Tibial artery (tissue), 4 donors: ENCODE results near the gene ELF3.
"Not testable (repeated sequence)": the region's sequence is repeated elsewhere in the genome, so short reads cannot be mapped to it uniquely, and the experiment has no call there.

ENCODE experiments used
- DNase-seq, 2 donors: peaks; one replicate each; pipeline ENCODE4 v3.0.0-alpha.2; 2019
- H3K27ac ChIP-seq, 2 donors: fragments of 200-600 bp; sonication (generic) in 1 of 2; 1 replicate in 1 of 2; 2 replicates in 1 of 2; pipeline ENCODE4 v1.5.1; 2018 to 2019; ENCODE audit warnings: mild to moderate bottlenecking in 1 of 2
- H3K27me3 ChIP-seq, 2 donors: fragments of 200-600 bp; sonication (generic) in 1 of 2; one replicate each; pipeline versions ENCODE4 v1.5.1 to v1.6.0; 2016 to 2019
- H3K36me3 ChIP-seq, 3 donors: fragments of 200-600 bp; sonication (generic) in 2 of 3; one replicate each; pipeline ENCODE4 v1.5.1; 2016 to 2019; ENCODE audit warnings: mild to moderate bottlenecking in 2 of 3
- H3K4me1 ChIP-seq, 4 donors: fragments of 200-600 bp; sonication (generic) in 2 of 4; 1 replicate in 3 of 4; 2 replicates in 1 of 4; pipeline ENCODE4 v1.5.1; 2016 to 2019
- H3K4me3 ChIP-seq, 2 donors: fragments of 200-600 bp; sonication (generic) in 1 of 2; 1 replicate in 1 of 2; 2 replicates in 1 of 2; pipeline ENCODE4 v1.5.1; 2018 to 2019; ENCODE audit warnings: mild to moderate bottlenecking in 2 of 2
- H3K9me3 ChIP-seq, 3 donors: fragments of 200-600 bp; sonication (generic) in 1 of 3; one replicate each; pipeline ENCODE4 v1.5.1; 2016 to 2019
- intact Hi-C: fragments of 100-400 bp; cut with DNase I; formaldehyde crosslinking; loops from one replicate; pipeline ENCODE4 v1.15.0; 2023; ENCODE audit warnings: low total_unique reads
- TF ChIP-seq, protein P1 (sequence below), 2 experiments: fragments of 200-600 bp in 1 of 2; fragments of 450-650 bp in 1 of 2; IDR thresholded peaks; one replicate each; pipeline ENCODE4 v1.5.1; 2017 to 2019; ENCODE audit warnings: antibody characterized with exemption in 2 of 2, mild to moderate bottlenecking in 1 of 2, moderate library complexity in 1 of 2

The ELF3 gene

DNA sequence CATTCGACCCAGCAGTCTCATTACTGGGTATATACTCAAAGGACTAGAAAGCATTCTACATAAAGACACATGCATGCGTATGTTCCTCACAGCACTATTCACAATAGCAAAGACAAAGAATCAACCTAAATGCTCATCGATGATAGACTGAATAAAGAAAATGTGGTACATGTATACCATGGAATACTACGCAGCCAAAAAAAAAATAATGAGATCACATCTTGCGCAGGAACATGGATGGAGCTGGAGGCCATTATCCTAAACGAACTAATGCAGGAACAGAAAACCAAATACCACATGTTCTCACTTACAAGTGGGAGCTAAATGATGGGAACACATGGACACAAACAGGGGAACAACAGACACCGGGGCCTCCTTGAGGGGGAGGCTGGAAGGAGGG lies 43.7 kb downstream of the ELF3 start:
- intact Hi-C loops = loop anchor here (10.0 kb wide), 1 partner anchor 51 kb away; no protein-coding TSS in a partner anchor
- no peak for DNase-seq
- Histone ChIP-seq H3K4me1 (no peaks in the 10 kb centered on the region), H3K4me3 (no peak overlapping the region), H3K36me3 (no peaks in the 10 kb centered on the region), H3K9me3 (no peaks in the 10 kb centered on the region), H3K27ac (no peak overlapping the region), H3K27me3 (no peaks in the 10 kb centered on the region)
- TF ChIP-seq, protein P1, sequence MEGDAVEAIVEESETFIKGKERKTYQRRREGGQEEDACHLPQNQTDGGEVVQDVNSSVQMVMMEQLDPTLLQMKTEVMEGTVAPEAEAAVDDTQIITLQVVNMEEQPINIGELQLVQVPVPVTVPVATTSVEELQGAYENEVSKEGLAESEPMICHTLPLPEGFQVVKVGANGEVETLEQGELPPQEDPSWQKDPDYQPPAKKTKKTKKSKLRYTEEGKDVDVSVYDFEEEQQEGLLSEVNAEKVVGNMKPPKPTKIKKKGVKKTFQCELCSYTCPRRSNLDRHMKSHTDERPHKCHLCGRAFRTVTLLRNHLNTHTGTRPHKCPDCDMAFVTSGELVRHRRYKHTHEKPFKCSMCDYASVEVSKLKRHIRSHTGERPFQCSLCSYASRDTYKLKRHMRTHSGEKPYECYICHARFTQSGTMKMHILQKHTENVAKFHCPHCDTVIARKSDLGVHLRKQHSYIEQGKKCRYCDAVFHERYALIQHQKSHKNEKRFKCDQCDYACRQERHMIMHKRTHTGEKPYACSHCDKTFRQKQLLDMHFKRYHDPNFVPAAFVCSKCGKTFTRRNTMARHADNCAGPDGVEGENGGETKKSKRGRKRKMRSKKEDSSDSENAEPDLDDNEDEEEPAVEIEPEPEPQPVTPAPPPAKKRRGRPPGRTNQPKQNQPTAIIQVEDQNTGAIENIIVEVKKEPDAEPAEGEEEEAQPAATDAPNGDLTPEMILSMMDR (IDR thresholded peaks at IDR 0.05) = no peak

DNA sequence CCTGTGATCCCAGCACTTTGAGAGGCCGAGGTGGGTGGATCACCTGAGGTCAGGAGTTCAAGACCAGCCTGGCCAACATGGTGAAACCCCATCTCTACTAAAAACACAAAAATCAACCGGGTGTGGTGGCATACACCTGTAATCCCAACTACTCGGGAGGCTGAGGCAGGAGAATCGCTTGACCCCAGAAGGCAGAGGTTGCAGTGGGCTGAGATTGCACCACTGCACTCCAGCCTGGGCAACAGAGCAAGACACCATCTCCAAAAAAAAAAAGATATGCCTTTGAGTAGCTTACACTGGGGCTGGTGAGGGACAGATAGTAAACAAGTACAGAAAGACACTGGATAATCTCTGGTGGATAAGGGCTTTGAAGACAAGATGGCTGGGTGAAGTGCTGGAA lies 44.3 kb downstream of the ELF3 start:
- H3K36me3 ChIP-seq, H3K27ac ChIP-seq, H3K4me1 ChIP-seq, DNase-seq, H3K4me3 ChIP-seq, H3K27me3 ChIP-seq, H3K9me3 ChIP-seq: not testable (repeated sequence)
- intact Hi-C loops = loop anchor here (10.0 kb wide), 1 partner anchor 50 kb away; no protein-coding TSS in a partner anchor

DNA sequence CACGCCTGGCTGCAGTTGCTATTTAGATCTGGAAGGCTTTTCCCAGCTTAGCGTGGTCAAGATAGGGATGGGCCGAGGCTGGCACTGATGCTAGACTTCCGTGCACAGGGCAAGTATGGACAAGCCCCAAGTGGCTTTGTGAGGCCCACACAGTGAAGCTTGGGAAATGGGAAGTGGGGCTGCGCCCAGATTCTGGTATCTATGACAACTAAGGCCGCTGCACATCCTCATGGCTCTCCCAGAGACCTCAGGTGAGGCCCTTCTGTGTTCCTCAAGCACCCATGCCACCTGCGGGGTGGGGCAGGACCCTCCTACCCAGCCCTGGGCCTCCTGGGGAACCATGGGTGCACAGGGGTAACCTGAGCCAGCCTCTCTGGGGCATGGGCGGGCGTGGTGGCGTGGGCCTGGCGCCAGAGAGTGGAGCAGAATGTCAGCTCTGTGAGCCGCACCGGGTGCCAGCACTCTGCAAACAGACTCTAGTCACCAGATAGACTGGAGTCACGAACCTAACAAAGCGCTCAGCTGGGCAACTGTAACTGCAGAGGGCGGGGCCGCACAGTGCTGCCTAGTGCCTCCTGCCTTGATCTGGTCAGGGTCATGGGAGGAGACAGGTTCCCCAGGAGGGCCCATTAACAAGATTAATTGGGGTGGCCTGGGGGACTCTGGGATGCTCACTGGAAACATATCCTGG lies 46.4 kb downstream of the ELF3 start:
- no peak for DNase-seq
- intact Hi-C loops = loop anchor here (10.0 kb wide), 1 partner anchor 48 kb away; no protein-coding TSS in a partner anchor
- Histone ChIP-seq H3K9me3 (no peaks in the 10 kb centered on the region), H3K36me3 (no peaks in the 10 kb centered on the region), H3K4me1 (no peaks in the 10 kb centered on the region), H3K4me3 (no peak overlapping the region), H3K27ac (no peak overlapping the region), H3K27me3 (no peaks in the 10 kb centered on the region)
- TF ChIP-seq, protein P1 (IDR thresholded peaks at IDR 0.05) = no peak

DNA sequence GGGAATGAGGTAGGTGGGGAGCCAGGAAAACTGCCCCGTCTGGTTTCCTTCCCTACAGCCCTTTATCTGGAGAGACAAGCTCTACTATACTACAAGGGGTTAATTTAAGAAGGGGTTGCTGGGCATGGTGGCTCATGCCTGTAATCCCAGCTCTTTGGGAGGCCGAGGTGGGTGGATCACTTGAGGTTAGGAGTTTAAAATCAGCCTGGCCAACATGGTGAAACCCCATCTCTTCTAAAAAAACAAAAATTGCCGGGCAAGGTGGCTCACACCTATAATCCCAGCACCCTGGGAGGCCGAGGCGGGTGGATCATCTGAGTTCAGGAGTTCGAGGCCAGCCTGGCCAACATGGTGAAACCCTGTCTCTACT lies 46.9 kb downstream of the ELF3 start:
- not testable (repeated sequence) for H3K9me3 ChIP-seq, H3K36me3 ChIP-seq, H3K27me3 ChIP-seq, H3K4me1 ChIP-seq, H3K4me3 ChIP-seq, DNase-seq, H3K27ac ChIP-seq
- intact Hi-C loops = loop anchor here (10.0 kb wide), 1 partner anchor 47 kb away; no protein-coding TSS in a partner anchor

DNA sequence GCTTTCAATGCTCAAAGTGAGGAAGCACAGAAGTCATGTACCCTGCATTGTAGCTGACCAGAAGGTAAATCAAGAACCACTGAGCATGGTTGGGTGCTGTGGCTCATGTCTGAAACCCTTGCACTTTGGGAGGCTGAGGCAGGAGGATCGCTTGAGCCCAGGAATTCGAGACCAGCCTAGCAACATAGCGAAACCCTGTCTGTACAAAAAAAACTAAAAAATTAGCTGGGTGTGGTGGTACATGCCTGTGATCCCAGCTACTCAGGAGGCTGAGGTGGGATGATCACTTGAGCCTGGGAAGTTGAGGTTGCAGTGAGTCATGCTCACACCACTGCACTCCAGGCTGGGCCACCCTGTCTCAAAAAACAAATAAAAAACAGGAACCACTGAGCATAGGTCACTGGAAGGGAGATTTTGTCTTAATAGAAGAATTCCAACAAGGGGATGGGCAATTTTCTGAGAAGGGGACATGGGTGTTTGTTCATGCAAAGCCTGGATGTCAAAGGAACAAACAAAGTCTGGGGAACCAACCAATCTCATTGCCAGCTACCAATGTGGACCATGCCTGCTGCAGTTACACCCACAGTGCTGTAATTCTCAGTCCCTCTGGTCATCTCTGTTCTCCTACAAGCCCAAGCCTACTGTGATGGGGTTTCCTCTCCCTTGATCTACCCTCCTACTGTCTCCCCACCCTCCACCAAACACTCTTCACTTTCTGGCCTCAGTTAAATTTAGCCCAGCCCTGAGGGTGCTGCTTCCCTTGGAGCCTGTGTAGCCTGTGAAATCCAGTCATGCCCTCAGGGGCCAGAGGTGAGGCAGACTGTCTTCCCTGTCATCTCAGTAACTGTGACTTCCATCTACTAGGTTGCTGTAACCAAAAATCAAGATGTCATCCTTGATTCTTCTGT lies 47.9 kb downstream of the ELF3 start:
- no peak for DNase-seq
- no peaks in the 10 kb centered on the region for H3K9me3 ChIP-seq
- no peak overlapping the region for H3K27ac ChIP-seq
- H3K4me3 ChIP-seq = no peak overlapping the region
- H3K36me3 ChIP-seq = no peaks in the 10 kb centered on the region
- intact Hi-C loops = loop anchor here (10.0 kb wide), 1 partner anchor 47 kb away; no protein-coding TSS in a partner anchor
- H3K27me3 ChIP-seq = no peaks in the 10 kb centered on the region
- TF ChIP-seq, protein P1 (IDR thresholded peaks at IDR 0.05) = no peak
- no peaks in the 10 kb centered on the region for H3K4me1 ChIP-seq

DNA sequence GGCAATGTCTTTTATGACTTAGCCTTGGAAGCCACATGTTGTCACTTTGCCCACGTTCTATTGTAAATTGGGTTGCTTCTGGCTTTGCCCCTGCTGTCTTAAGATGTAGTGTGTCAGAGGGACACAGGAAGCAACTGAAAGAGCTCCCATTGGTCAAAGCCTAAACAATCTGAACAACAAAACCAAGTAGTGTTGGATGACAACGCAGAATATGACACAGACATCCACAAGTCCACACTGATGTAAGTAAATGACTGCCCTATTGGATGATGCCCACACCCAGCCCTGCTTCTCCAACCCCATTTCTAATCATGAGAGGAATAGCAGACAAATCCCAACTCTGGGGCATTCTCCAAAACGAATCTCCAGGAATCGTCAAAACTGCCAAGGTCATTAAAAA lies 50.7 kb downstream of the ELF3 start:
- Histone ChIP-seq H3K36me3 (no peaks in the 10 kb centered on the region), H3K9me3 (no peaks in the 10 kb centered on the region), H3K4me3 (no peak overlapping the region), H3K4me1 (no peaks in the 10 kb centered on the region), H3K27ac (no peak overlapping the region), H3K27me3 (no peaks in the 10 kb centered on the region)
- TF ChIP-seq, protein P1 (IDR thresholded peaks at IDR 0.05) = no peak
- no peak for DNase-seq
- intact Hi-C loops = no loop called here

DNA sequence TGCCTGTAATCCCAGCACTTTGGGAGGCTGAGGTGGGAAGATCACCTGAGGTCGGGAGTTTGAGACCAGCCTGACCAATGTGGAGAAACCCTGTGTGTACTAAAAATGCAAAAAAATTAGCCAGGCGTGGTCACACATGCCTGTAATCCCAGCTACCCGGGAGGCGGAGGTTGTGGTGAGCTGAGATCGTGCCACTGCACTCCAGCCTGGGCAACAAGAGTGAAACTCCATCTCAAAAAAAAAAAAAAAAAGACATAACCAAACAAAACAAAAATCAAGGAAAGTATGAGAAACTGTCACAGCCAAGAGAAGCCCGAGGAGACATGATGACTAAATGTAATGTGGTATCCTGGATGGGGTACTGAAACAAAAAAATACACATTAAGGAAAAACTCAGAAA lies 51.4 kb downstream of the ELF3 start:
- H3K27ac ChIP-seq, H3K36me3 ChIP-seq, H3K4me3 ChIP-seq, H3K4me1 ChIP-seq, intact Hi-C loops, DNase-seq, H3K9me3 ChIP-seq, H3K27me3 ChIP-seq: not testable (repeated sequence)

DNA sequence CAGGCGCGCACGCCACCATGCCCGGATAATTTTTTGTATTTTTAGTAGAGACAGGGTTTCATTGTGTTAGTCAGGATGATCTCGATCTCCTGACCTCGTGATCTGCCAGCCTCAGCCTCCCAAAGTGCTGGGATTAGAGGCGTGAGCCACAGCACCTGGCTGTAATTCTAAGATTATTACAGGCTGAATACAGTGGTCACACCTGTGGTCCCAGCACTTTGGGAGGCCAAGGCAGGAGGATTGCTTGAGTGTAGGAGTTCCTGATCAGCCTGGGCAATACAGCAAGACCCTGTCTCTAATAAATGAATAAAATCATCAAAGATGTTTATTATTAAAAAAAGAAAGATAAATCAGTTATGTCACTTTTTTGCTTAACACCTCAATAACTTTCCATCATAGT lies 52.2 kb downstream of the ELF3 start:
- H3K4me1 ChIP-seq, H3K36me3 ChIP-seq, intact Hi-C loops, H3K27me3 ChIP-seq, H3K4me3 ChIP-seq, H3K27ac ChIP-seq, DNase-seq, H3K9me3 ChIP-seq: not testable (repeated sequence)
